NCI-H2029 (cell line): ENCODE data around the gene TFPI.
"Not testable (repeated sequence)": the region's sequence is repeated elsewhere in the genome, so short reads cannot be mapped to it uniquely, and the experiment has no call there.

Experiments used
- DNase-seq: peaks from one replicate; lab custom pipeline; 2025; lab: John Stamatoyannopoulos, UW

TFPI gene

GRCh38 chr2:187528042-187528441, 26.2 kb downstream of the TFPI start:
- DNase-seq, result no peak

GRCh38 chr2:187527262-187527661, 27.0 kb downstream of the TFPI start:
- DNase-seq, result no peak

GRCh38 chr2:187526792-187527191, 27.4 kb downstream of the TFPI start:
- no peak for DNase-seq

- no peak for DNase-seq
Measured at GRCh38 chr2:187525163-187525900, 28.9 kb downstream of the TFPI start.

- DNase-seq, result no peak
Measured at GRCh38 chr2:187523325-187523724, 30.9 kb downstream of the TFPI start.

GRCh38 chr2:187520121-187520624, 34.1 kb downstream of the TFPI start:
- DNase-seq, result no peak

GRCh38 chr2:187519419-187520120, 34.7 kb downstream of the TFPI start:
- DNase-seq, result no peak

- DNase-seq, result not testable (repeated sequence)
Measured at GRCh38 chr2:187517750-187518361, 36.4 kb downstream of the TFPI start.

GRCh38 chr2:187516630-187517510, 37.4 kb downstream of the TFPI start:
- DNase-seq, result not testable (repeated sequence)

- DNase-seq, result no peak
Measured at GRCh38 chr2:187514930-187515329, 39.3 kb downstream of the TFPI start.

- not testable (repeated sequence) for DNase-seq
Measured at GRCh38 chr2:187514235-187514829, 39.9 kb downstream of the TFPI start.

GRCh38 chr2:187513460-187514234, 40.6 kb downstream of the TFPI start:
- DNase-seq, result not testable (repeated sequence)

GRCh38 chr2:187511356-187512315, 42.6 kb downstream of the TFPI start:
- DNase-seq, result no peak

GRCh38 chr2:187510419-187511355, 43.5 kb downstream of the TFPI start:
- DNase-seq, result not testable (repeated sequence)

GRCh38 chr2:187509667-187510417, 44.4 kb downstream of the TFPI start:
- no peak for DNase-seq

- DNase-seq, result no peak
Measured at GRCh38 chr2:187506416-187506815, 47.8 kb downstream of the TFPI start.

GRCh38 chr2:187505065-187505672, 49.1 kb downstream of the TFPI start:
- DNase-seq, result no peak
